NCI-H1436 (cell line): ENCODE data around the gene SNED1.

Experiments
- DNase-seq: peaks from one replicate; lab custom pipeline; 2025; lab: John Stamatoyannopoulos, UW

The SNED1 gene

GRCh38 chr2:240960309-240960970 lies 38.0 kb upstream of the SNED1 start:
- DNase-seq, result no peak

DNA sequence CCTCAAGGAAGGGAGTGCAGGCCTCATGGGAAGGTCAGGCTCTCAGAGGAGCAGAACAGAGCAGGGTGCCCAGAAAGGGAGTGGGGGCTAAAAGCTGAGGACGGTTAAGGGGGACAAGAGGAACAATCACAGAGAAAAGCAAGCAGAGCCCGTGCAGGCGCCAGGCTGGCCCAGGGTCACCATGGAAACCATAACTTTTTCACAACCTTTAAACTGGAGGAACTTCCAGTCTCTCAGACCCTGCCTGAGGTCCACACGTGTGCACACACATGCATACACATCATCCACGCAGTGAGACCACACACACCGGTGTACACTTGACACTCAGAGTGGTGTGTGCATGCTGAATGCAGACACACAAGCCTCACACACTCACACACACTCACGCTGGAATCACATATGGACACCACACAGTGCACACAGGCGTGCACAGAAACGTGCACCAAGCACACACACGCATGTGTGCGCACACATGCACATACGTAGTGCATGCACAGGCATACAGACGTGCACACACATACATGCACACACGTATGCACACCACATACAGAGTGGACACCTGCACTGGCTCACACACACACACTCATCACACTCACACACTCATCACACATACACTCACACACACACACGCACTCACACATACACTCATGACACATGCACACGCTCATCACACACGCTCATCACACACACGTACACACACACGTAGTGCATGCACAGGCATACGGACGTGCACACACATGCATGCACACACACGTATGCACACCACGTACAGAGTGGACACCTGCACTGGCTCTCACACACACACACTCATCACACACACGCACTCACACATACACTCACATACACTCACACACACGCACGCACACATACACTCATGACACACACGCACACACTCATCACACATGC lies 37.2 kb upstream of the SNED1 start:
- no peak for DNase-seq

DNA sequence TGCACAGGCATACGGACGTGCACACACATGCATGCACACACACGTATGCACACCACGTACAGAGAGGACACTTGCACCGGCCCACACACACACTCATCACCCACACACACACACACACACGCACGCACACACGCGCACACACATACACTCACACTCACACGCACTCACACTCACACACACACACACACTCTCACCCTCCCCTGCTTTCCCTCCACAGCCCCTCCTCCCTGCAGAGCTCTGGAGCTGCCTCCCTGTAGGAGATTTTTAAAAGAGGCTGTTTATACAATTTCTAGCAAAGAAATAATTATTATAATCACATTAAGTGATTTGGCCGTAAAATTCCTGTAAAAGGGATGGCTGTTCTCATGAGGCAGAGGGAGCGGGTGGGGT lies 36.5 kb upstream of the SNED1 start:
- DNase-seq, result no peak

DNA sequence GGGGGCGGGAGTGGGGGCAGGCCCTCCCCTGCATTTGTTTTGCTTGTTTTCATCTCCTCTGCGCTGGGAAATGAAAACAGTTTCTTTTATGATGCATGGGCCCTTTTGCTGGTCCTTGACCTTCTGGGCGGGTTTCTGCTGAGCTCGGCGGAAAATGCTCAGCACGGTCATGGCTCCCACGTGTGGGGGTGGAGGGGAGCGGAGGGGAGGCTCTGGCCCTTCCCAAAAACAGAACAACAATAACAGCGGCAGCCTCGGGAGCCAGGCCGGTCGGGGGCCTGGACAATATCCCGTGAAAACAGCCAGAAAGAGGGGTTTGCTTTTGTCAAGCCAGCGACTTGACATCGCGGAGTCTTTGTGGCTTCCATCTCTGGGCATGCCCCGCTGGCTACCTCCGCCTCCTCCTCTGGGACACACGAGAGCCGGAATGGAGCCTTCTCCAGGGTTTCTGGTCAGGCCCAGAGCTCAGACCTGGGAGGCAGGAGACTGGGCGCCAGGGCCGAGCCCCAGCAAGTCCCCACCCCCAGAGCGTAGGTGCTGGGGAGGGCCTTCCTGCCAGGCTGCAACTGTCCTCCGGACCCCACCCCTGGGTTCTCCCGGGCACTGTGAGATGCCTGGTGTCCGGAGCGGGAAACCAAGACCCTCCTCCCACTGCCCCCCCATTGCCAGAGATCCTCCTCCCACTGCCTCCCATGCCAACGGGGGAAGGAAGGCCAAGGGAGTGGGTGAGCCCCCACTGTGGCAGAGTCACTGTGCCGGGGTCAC lies 35.9 kb upstream of the SNED1 start:
- DNase-seq, result no peak

DNA sequence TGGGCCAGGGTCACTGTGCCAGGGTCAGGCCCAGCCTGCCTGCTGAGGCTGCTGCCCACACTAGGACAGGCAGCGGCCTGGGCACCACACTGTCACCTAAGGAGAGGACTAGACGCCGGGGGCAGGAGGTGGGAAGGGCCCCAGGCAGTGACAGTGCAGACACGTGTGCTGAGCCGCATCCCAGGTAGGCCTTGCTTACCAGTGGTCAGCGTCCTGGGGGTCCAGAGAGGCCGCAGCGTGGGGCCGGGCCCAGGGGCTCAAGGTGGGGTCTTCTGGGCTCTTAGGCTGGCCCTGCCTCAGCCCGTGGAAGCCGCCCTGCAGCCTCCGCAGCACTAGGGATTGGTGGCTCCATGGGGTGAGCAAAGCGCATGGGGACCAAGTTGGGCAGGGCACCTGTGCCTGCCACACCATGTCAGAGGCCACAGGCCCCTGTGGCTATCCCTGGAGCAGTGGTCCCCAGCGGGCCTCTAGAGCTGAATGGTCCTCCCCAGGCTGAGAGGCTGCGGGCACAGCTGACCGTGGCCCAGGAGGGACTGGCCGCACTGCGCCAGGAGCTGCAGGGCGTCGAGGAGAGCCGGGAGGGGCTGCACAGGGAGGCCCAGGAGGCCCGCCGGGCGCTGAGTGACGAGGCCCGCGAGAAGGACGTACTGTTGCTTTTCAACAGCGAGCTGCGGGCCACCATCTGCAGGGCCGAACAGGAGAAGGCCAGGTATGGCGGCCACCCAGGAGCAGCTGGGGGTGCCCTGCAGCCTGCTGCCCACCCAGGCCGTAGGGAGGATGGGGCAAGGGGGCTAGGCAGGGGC lies 35.2 kb upstream of the SNED1 start:
- no peak for DNase-seq

- DNase-seq, result no peak
Measured at GRCh38 chr2:240963868-240964703, 34.3 kb upstream of the SNED1 start.

DNA sequence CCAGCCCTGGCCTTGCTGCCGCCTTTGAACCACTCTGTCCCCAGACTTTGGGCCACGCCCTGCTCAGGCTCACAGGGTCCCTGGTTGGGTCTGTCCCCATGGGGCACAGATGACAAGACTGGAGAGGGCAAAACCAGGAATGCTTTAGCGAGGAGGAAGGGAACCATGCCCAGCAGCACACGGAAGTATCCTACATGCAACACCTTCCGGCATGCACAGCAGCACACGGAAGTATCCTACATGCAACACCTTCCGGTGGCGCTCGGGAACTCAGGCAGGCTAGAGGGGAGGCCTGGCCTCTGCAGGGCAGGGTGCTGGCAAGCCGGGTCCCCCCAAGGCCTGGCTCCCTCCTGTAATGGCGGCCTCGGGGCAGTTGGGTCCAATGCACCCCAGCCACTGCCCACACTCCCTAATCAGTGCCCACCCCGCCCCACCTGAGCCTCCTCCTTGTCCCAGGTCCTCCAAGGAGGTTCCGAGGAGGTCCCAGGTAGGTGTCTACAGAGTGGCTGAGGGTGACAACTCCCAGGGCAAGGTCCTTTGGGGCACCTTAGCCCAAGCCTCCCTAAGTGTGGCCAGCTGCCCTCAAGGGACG lies 33.6 kb upstream of the SNED1 start:
- DNase-seq, result no peak

GRCh38 chr2:240965296-240965904 lies 33.0 kb upstream of the SNED1 start:
- no peak for DNase-seq

GRCh38 chr2:240965905-240966456 lies 32.4 kb upstream of the SNED1 start:
- no peak for DNase-seq

- no peak for DNase-seq
Measured at GRCh38 chr2:240966457-240966905, 31.9 kb upstream of the SNED1 start.

DNA sequence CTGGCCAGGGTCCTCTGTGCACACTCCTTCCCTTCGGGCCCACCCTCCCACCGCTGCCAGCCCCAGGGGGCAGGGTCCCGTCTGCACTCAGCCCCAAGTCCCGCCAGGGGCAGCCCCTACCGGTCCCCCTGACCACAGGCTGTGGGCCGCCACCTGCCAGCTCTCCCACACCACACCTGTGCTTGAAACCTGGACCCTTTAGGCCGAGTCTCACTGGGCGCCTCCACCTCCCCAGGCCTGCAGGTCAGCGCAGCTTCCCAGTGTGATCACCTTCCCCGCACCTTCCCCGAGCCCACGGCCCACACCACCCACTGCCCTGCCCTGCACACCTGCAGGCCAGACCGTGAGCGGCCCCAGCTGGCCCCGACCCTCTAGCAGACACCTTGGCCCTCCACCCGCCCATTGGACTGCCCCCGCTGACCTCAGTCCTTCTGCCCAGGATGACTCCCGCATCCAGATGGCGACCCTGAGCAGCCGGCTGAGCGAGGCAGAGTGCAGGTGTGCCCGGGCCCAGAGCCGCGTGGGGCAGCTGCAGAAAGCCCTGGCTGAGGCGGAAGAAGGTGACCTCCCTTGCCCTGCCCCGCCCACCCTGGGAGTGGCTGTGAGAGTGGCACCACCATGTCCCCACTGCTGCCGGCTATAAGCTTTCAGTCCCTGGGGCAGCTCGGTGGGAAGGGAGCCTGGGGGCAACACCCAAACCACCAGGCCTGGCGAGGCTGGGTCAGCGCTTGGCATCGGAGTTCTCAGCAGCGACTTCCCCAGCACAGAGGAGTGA lies 31.3 kb upstream of the SNED1 start:
- DNase-seq, result no peak

- DNase-seq, result no peak
Measured at GRCh38 chr2:240967681-240968621, 30.5 kb upstream of the SNED1 start.

DNA sequence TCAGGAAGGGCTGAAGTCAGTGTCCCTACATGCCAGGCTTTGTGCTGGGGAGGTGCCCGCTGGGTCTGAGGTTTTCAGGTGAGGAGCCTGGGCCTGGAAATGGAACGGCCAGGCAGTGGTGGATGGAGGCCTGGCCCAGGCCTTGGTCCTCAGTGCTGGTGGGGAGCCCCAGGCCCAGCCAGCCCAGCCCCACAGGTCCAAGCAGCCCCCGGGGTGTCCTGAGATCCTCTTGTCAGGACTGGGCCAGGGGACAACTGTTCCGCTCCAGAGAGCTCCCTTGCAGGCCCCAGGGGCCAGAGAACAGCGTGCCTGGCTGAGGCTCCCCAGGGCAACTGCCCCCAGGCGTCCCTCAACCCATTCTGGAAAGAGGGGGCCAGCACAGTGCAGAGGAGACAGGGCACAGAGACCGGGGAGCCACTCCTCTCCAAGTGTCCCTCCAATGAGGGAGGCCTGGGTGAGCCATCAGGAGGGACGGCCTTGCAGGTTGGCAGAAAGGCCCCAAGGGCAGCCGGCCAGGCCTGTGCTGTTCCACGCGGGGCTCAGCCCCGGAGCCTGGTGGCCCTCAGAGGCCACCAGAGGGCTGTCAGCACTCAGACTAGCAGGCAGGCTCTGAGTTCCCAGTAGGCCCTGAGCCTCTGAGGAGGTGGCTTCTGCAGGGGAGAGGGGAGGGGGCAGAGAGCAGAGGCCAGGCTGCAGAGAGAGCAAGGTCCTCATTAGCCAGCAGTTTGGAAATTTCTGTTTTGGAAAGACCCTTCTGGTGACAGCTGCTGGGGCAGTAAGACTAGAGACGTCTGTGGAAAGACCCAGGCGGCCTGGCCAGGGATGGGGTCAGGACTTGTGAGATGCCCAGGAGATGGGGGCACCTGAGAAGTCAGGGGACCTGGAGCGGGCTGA lies 29.4 kb upstream of the SNED1 start:
- DNase-seq, result no peak

- DNase-seq, result no peak
Measured at GRCh38 chr2:240970104-240970503, 28.3 kb upstream of the SNED1 start.

GRCh38 chr2:240970816-240971215 lies 27.6 kb upstream of the SNED1 start:
- DNase-seq, result no peak

DNA sequence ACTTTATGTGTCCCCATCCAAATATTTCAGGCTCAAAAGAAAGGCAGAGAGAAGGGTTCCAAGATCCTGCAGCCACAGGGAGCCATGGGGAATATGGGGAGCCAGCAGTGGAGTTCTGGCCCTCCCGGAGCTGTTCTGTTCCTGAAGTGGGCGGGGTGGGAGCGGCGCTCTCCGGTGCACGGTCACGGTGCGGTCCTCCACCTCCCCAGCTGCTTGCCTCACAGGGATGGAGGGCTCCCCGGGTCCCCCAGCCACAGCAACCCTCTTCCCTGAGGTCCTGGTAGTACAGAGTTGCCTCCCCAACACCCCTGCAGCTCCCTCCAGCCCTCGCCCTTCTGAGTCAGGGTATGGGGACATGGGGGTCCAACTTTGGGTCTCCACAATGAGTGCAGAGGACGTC lies 26.2 kb upstream of the SNED1 start:
- no peak for DNase-seq
